Fibroblast of upper back skin (primary cell): ENCODE data around the gene P2RY14.
A peak's percentile ranks its signal among the peaks of the same experiment; 100 is the strongest.
"Not testable (repeated sequence)": the region's sequence is repeated elsewhere in the genome, so short reads cannot be mapped to it uniquely, and the experiment has no call there.

ENCODE experiments used
- DNase-seq: peaks from one replicate; pipeline ENCODE4 v3.0.0-alpha.2; 2013

The P2RY14 gene

DNA sequence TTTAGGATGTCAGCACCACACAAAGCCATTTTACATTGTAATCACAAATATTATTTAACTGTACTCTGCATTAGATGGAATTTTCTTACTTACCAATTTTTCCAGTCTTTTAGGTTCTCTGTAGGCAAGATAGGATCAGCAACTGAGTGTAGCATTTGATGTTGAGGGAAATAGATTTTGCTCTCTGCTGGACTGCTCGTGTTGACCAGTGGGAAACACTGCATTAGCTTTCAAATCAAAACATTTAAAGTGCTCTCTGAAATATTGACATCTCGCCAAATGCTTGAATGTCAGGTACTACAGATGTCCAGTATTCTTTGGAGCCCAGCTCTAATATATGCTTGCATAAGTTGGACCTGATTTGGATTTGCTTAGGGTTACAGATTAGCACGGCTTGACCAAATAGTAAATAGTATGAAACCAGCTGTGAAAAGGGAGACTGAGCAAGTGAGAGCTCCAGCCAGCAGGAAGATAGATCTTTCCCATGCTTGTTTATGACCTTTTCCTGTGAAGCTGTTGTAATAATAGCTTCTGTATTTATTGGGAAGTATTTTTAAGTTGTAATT is 29.5 kb downstream of the P2RY14 start:
- DNase-seq: no peak

DNA sequence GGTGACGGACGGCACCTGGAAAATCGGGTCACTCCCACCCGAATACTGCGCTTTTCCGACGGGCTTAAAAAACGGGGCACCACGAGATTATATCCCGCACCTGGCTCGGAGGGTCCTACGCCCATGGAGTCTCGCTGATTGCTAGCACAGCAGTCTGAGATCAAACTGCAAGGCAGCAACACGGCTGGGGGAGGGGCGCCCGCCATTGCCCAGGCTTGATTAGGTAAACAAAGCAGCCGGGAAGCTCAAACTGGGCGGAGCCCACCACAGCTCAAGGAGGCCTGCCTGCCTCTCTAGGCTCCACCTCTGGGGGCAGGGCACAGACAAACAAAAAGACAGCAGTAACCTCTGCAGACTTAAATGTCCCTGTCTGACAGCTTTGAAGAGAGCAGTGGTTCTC is 36.3 kb downstream of the P2RY14 start:
- DNase-seq: not testable (repeated sequence)

DNA sequence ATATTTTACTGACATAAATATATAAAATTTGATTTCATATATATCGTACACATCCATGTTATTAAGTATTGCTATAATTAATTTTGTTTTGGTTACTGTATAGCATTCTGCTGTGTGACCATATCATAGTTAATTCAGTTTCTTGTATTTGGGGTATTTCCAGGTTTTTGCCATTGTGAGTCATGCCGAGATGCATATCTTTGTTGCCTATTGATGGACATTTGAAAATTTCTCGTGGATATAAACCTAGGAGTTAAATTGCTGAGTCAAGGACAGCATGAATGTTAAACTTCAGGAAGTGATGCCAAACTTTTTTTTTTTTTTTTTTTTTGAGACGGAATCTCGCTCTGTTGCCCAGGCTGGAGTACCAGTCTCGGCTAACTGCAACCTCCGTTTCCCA is 41.6 kb downstream of the P2RY14 start:
- peak; percentile 36 for DNase-seq

DNA sequence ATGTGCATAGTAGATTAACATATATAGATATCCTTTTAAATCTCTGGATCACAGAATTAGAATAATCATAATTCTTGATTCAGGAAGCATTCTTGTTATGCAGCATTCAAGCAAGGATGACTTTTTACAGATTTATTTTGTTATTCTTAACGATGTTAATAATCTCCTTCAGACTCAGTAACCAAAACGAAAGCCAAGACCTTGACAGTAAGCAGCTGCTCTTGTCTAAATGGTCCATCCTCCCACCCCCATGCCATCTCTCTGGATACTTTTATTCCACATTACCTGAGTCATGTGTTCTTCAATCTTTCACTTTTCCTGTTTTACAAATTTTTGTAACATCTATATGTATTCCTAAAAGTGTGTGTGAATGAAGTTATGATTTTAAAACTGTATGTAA is 42.0 kb downstream of the P2RY14 start:
- no peak for DNase-seq

DNA sequence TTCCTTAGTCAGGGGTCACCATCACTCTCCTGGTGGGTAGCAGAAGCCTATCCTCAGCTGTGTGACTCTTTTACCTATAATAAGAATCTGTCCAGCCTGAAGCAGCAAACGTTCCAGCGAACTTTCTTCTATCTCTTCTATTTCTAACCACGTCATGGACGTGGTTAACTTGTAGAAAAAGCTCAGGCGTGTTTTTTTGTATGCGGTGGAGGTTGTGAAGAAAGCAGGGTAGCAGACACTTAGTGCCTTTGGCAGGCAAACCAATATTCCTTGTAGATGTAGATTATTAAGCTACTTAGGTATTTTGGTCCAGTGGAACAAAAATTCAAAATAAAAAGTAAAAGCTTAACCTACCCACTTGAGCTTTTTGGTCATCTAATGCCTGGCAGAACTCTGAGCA is 43.5 kb downstream of the P2RY14 start:
- DNase-seq: no peak

DNA sequence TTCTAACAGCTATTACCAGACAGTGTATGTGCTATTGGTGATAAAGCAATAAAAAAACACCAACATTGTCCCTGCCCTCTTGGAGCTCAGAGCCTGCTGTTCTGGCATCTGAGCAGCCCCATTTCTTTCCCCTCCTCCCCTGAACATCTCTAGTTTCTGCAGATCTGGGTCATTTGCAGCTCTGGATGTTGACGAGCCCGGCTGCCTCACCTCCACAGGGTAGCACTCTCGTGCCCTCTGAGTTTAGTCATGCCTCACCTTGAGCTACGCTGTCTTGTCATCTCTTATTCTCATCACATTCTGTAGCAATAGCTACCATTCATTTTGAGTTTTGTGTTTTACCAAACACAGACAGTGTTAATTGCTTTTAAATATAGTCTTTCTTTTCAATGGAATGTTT is 45.4 kb downstream of the P2RY14 start:
- DNase-seq: no peak

DNA sequence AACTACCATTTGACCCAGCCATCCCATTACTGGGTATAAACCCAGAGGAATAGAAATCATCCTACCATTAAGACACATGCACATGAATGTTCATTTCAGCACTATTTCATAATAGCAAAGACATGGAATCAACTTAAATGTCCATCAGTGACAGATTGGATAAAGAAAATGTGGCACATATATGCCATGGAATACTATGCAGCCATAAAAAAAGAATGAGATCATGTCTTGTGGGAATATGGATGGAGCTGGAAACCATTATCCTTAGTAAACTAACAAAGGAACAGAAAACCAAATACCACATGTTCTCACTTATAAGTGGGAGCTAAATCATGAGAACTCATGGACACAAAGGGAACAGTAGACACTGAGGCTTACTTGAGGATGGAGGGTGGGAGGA is 45.9 kb downstream of the P2RY14 start:
- not testable (repeated sequence) for DNase-seq

DNA sequence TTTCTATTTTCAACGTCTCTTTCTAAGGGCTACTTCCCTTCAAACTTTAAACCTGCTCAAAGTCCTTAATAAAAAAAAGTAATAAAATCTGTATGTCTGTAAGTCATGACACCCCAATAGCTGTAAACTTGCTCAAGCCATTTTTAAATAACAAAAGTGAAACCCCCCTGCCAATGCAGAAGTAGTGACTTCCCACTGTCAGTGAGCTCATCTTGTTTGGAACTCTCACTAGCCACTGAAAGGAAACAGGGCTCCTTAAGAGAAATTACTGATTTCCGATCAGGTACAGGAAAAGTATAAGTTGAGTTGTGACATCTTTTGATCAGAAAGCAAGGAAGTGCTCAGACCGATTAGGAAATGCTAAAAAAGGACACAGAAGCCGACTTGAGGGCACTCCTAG is 47.7 kb downstream of the P2RY14 start:
- no peak for DNase-seq

DNA sequence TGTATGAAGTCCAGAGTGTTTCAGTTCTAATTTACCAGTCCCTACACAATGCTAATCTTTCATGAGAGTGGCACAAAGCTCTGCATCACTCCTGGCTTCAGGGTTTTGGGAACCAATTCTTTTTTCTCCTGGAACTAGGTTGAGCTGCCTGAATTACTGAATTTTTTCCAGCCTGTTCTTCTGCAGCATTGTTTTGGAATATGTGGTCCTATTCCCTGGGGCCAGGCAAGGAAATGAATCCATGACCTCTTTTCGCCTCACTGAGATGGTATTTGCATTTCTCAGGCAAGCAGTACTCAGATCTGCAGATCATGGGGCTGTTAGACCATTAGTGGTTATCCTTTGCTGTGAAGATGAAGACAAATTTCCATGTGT is 49.7 kb downstream of the P2RY14 start:
- DNase-seq: peak; percentile 87

DNA sequence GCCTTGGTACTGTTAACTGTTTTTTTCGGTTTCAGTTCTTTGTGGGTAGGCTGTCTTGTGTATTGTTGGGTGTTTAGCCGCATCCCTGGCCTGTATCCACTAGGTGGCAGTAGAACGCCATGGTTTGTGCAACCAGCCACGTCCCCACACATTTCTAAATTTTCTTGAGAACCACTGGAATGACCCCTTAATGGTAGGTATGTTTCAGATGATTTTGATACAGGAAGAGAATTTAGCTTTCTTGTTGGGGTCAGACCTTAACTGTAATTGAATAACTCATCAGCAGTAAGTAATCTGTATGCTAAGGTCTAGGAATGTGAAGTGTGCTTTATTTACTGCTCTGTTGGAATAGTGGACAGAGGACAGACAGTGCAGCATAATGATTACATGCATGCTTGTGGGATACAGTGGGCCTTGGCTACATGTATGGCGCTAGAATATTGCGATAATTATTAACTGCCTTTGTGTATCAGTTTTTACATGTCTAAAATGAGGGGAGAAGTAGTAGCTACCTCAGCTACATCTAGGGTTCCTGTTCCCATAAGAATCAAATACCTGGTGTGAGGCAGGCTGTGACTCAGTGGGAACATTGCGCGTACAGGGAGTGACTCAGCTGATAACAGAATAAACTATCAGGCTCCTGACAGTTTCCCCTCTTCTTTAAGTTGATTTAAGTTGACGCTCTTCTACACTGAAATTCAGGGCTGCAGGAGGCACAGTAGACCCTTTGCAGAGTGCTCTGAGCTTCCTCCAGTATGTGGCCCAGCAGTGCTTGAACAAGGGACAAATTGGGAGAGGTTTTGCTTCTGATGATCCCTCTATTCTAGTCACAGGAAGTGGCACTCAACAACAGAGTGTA is 50.3 kb downstream of the P2RY14 start:
- peak; percentile 89 for DNase-seq

DNA sequence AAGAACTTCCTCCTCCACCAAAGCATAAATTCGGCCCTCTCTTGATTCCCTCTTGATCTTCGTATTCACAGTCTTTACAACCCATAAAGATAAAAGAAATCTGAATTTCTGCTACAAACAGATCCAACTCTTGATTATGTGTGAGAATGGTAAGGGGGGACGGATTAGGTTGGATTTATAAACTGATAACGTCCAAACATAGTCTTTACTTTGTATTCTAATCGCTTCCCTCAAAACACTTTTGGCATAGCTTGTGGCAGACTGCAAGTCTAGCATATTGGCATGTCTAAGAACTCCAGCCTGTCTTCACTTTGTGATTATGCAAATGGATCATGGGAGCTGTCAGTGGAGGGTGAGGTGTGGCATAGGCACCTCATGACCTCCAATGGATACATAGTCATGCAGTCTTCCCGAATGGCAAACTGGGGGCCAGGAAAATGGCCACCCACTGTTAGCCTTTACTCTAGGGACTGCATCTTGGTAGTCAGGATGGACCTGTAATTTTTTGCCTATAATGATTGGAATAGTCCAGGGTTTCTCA is 51.0 kb downstream of the P2RY14 start:
- no peak for DNase-seq

DNA sequence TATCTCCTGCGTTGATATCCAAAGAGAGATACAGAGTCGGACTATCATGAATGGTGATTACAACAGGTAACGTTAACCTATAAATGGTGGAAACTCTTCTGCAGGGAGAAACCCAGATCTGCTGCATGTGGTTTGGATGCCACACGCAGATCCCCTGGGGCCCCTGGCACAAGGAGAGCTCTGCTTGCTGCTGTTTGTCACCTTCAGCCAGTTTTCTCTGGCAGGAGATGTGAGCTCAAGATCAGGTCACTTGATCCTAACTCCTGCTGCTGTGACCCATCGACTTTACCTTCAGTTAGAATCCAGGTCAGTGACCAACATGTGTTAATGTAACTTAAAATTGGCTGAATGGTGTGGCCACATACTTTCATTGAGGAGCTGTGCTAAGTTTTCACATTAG is 51.5 kb downstream of the P2RY14 start:
- DNase-seq: no peak

DNA sequence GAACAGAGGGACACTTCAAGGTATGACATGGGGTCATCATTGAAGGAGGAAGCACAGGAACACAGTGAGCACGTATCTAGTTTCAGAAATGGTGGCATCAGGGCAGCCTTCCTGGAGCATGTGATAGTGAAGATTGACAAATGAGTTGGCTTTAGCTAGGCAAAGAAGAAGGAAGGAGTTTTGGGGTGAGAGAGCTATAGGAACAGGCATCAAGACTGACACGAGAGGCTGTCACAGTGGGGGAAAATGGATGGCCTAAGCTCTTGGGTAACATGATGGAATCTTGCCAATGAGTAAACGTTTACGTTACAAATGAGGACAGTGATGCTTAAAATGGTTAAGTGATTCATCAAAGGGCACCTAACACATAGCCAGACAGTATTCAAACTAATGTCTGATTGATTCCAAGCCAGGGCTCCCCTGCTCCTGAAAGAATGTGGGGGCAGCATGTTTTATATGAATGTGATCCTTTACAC is 52.2 kb downstream of the P2RY14 start:
- DNase-seq: peak; percentile 96

DNA sequence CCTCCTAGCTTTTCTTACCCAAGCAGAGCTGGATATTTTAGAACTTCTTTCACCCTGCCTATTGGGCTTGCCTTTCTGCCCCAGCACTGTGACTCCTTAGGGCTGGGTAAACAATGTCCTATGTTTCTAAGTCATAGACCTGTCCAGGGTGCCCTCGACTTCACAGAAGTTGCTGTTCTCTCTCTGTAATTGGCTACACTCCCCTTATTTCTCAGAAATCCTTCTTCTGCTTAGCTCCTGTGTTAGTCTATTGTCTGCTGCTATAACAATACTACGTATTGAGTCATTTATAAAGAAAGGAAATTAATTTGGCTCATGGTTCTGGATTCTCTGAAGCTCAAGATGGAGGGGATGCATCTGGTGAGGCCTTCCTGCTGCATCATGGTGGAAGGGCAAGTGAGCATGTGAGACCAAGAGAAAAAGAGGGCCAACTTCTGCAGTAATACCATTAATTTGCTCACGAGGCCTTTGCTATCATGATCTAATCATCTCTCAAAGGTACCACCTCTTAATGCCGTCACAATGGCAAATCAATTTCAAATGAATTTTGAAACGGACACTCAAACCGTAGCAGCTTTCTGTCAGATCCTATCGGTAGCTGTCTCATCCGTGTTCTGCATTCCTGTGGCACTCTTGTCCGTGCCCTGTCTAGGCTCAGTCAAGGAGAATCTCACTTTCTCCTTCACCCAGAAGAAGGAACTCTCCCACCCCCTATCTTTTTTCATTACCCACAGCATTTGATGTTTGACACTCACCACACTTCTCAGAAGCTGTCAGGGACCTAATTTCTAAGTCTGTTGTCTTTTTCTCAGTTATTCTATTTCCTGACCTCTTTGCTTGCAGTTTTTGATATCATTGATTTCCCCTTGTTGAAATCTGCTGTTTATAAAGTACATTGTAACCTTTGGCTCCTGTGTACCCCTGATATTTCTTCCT is 53.0 kb downstream of the P2RY14 start:
- no peak for DNase-seq

DNA sequence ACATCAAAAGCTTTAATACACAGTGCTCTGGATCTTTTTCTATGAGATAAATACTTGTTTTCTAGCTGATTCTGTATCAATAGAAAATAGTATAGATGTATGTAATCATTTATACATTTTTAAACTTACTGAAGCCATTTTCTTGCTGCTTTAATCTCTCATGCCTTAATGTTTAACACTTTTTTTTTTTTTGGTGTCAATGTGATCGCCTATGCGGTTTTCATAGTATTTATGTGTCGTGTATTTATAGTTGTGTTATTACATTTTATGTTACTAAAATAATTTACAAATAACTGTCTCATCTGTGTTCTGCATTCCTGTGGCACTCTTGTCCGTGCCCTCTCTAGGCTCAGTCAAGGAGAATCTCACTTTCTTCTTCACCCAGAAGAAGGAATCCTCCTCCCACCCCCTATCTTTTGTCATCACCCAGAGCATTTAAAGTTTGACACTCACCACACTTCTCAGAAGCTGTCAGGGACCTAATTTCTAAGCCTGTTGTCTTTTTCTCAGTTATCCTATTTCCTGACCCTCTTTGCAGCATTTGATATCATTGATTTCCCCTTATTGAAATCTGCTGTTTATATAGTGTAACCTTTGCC is 54.0 kb downstream of the P2RY14 start:
- DNase-seq: no peak

DNA sequence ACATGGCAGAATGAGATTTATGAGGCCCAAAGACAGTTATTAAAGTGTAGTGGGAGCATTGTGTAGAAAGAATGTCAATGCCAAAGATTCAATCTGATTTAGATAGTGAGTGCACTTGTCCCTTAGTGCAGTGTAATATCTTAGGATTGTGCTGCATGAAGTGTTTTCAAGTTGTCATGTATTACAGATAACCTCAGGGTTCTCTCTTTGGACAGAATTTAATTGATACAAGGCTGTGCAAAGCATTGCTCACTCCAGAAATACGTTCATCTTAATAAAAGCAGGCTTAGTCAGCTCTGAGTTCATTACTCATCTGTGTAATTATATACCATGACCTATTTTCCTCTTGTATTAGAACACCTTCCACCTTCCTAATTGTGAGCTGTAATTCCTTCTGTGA is 59.3 kb downstream of the P2RY14 start:
- peak; percentile 88 for DNase-seq

DNA sequence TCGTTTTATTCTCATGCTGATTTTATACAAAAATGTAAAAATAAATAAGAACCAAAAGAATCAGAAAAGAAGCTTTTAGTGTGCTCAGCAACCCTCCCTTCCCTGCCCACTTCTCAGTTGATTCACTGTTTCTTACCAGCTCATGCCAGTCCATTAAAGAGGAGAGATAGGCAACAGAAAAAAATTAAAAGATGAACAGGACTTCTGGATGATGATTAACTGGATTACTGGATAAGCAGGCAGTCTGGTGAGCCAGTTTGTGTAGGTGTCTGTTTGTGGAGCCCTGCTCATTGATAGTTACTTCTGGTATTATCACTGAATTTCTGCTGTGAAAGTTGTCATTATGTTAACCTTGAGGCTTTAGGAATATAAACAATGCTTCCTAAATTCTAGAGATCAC is 60.2 kb downstream of the P2RY14 start:
- no peak for DNase-seq

DNA sequence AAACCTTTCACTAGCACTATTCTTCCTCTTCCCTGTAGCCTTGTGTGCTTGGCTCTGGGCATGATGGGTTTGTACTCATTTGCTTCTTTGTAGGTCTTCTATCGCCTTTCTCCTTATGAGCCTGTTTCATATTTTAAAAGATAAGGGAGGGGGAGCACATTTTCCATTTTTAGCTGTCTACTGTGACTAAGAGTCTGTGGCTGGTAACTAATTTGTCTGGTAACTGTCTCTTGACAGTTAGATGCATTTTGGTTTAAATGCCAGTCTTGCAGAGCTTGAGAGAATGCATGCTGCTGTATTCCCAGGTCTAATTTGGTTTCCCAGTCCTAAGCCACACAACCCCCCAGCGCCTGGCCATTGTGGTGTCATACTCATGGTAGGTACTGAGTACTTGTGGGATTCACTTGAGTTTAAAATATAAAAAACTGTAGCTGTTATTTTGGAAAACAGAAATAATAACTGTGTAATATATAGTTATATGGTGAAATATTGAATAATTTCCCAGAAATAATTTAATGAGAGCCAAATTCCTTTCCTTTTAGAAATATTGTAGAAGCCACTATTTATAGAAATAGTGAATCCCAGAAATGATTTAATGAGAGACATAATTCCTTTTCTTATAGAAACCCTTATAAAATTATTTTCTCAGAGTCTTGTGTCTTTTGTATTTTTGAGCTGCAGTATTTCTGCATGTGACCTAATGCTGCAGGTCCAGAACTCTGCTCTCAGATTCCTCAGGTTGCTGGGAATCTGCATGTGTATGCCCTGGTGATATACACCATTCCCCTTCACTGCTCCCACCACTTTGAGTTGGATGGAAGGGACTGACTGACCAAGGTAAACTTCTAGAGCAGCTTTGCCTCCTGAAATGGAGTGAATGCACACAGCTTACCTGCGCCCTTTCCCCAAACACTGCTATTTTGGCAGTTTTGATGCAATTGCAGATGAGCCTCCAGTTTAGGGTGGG is 61.4 kb downstream of the P2RY14 start:
- DNase-seq: peak; percentile 84

DNA sequence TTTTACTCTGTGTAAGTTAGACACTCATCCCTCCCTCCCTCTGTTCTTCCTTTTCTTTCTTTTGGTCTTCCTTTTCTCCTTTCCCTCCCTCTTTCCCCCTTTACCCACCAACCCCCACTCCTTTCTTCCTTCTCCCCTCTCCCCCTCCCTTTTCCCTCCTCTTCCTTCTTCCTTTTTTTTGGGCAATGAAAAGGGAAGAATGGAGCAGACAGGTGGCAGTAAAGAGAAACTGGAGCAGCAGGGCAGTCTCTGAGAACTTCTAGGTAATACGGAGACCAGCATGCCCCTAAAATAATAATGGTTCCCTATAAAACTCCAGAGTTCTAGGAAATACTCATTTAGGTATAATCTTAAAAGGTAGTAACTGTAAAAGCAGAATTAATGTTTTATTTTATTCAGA is 63.9 kb downstream of the P2RY14 start:
- DNase-seq: no peak

DNA sequence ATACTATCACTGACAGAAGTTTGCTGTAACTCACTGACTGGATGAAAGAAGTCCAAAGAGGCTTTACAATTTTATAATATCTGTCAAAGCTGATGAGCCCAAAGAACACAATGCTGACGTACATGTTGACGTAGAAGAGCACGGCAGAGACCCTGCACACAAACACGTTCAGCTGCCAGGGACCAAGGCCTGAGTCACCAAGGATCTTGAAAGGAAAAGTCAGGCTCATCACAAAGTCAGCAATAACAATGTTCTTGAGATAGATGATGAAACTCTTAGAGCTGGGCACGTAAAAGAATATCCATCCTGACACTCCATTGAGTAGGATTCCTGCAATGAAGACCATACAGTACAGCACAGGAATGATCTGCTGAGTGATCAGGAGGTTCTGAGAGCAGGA is 64.5 kb downstream of the P2RY14 start:
- no peak for DNase-seq

DNA sequence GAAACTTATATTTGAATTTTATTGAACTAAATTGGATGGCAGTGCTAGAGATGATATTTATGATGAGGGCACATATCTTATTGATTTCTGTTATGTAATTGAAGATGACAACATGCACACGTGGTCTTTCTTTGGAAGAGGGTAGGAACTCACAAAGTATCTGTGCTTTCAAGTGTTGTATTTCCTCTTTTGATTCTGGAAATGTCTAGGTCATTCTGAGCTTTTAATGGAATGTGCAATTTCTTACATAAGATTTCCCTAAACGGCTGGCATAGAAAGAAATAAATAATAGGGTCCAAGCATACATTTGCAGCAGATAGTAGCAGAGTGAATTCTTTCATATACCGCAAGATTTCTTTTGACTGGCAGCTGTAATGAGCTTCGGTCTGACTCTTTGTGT is 65.2 kb downstream of the P2RY14 start:
- no peak for DNase-seq
